DND-41 (cell line): Measurements from ENCODE around the gene TTC33.

Experiments
- EZH2 ChIP-seq: IDR thresholded peaks from 3 replicates; pipeline ENCODE4 v1.6.1; 2012; ENCODE audit warnings: borderline replicate concordance, low read depth, mild to moderate bottlenecking, moderate library complexity, low read length, inconsistent platforms; ENCODE audit not compliant: severe bottlenecking
- TF ChIP-seq, protein P1 (sequence below): IDR thresholded peaks from 2 replicates; pipeline ENCODE4 v1.5.1; 2012; ENCODE audit warnings: borderline replicate concordance, low read length, moderate library complexity, mild to moderate bottlenecking; ENCODE audit not compliant: poor library complexity, severe bottlenecking; ENCODE audit errors: extremely low read depth

DNA sequence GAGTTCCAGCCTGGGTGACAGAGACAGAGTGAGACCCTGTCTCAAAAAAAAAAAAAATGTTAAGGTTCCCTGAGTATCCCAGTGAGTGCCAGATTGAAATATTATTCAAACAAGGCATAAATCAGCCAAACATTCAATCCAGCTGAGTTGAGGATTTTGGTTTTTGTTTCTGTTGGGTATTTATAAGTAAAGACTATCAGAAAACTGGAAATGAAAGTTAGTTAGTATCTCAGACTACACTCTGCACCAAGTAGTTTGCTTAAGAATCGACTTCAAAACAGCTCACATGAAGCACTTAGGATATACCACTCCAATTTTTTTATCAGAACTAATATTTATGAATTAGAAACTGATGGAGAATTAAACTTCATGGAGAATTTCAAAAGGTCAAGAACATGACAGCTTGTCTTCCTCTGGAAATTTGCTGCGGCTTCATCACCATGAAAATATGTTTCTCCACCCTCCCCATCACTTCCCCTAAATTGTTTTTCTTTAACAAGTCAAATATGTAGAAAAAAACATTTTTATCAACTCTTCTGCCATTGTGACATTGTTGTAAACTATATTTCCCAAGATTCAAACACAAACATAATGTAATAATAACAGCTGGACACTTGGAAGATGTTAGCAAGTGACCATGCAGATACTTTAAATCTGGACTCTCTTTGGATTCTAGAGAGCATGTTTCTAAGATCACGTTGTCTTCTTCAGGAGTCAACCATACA lies 186.1 kb downstream of the TTC33 start:
- TF ChIP-seq, protein P1, sequence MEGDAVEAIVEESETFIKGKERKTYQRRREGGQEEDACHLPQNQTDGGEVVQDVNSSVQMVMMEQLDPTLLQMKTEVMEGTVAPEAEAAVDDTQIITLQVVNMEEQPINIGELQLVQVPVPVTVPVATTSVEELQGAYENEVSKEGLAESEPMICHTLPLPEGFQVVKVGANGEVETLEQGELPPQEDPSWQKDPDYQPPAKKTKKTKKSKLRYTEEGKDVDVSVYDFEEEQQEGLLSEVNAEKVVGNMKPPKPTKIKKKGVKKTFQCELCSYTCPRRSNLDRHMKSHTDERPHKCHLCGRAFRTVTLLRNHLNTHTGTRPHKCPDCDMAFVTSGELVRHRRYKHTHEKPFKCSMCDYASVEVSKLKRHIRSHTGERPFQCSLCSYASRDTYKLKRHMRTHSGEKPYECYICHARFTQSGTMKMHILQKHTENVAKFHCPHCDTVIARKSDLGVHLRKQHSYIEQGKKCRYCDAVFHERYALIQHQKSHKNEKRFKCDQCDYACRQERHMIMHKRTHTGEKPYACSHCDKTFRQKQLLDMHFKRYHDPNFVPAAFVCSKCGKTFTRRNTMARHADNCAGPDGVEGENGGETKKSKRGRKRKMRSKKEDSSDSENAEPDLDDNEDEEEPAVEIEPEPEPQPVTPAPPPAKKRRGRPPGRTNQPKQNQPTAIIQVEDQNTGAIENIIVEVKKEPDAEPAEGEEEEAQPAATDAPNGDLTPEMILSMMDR: no peak
- TF ChIP-seq EZH2: no peak
